HG03432 (cell line): ENCODE results near the gene C1GALT1.
A peak's percentile ranks its signal among the peaks of the same experiment; 100 is the strongest.
"Not testable (repeated sequence)": the region's sequence is repeated elsewhere in the genome, so short reads cannot be mapped to it uniquely, and the experiment has no call there.

ENCODE experiments used
- ATAC-seq: cut with Tn5 transposase; IDR thresholded peaks from one replicate; pipeline ENCODE4 v1.9.1; 2021; ENCODE audit warnings: mild to moderate bottlenecking, moderate library complexity; ENCODE audit not compliant: unreplicated experiment

The C1GALT1 gene

GRCh38 chr7:7182156-7183060 lies at the start of gene C1GALT1:
Gene C1GALT1 (plus strand): TSS chr7:7182544. CDS start chr7:7234320, 51,776 bp downstream.
- peak; percentile 89 for ATAC-seq

- ATAC-seq: no peak
These were observed 48.3 kb upstream of the C1GALT1 start for GRCh38 chr7:7134046-7134445.

GRCh38 chr7:7135074-7135473 lies 47.3 kb upstream of the C1GALT1 start:
- ATAC-seq: no peak

GRCh38 chr7:7135924-7136323 lies 46.4 kb upstream of the C1GALT1 start:
- ATAC-seq: not testable (repeated sequence)

- ATAC-seq: no peak
These were observed 45.6 kb upstream of the C1GALT1 start for GRCh38 chr7:7136466-7137381.

- ATAC-seq: no peak
These were observed 43.4 kb upstream of the C1GALT1 start for GRCh38 chr7:7138897-7139296.

- not testable (repeated sequence) for ATAC-seq
These were observed 38.9 kb upstream of the C1GALT1 start for GRCh38 chr7:7143404-7143803.

- ATAC-seq: not testable (repeated sequence)
These were observed 37.2 kb upstream of the C1GALT1 start for GRCh38 chr7:7145151-7145550.

- ATAC-seq: no peak
These were observed 35.5 kb upstream of the C1GALT1 start for GRCh38 chr7:7146837-7147236.

GRCh38 chr7:7148798-7149481 lies 33.4 kb upstream of the C1GALT1 start:
- ATAC-seq: no peak

- no peak for ATAC-seq
These were observed 31.1 kb upstream of the C1GALT1 start for GRCh38 chr7:7151285-7151684.

GRCh38 chr7:7151865-7152264 lies 30.5 kb upstream of the C1GALT1 start:
- ATAC-seq: no peak

GRCh38 chr7:7152315-7152714 lies 30.0 kb upstream of the C1GALT1 start:
- no peak for ATAC-seq

GRCh38 chr7:7154355-7154754 lies 28.0 kb upstream of the C1GALT1 start:
- not testable (repeated sequence) for ATAC-seq

- ATAC-seq: no peak
These were observed 25.7 kb upstream of the C1GALT1 start for GRCh38 chr7:7156663-7157062.

- ATAC-seq: peak; percentile 90
These were observed 25.0 kb upstream of the C1GALT1 start for GRCh38 chr7:7157177-7157886.

GRCh38 chr7:7157887-7158271 lies 24.5 kb upstream of the C1GALT1 start:
- ATAC-seq: no peak

- peak; percentile 29 for ATAC-seq
These were observed 23.2 kb upstream of the C1GALT1 start for GRCh38 chr7:7159063-7159658.

- no peak for ATAC-seq
These were observed 17.8 kb upstream of the C1GALT1 start for GRCh38 chr7:7164591-7164990.

GRCh38 chr7:7165372-7165771 lies 17.0 kb upstream of the C1GALT1 start:
- ATAC-seq: no peak
